Measurements from ENCODE around the gene OOSP3.

OOSP3 gene

GRCh38 chr11:59842316-59842715, 36.3 kb upstream of the OOSP3 start (continued):
- no peak for TF ChIP-seq POU6F1 (CRISPR knock-in tag; IDR thresholded peaks at IDR 0.05; ENCODE audit: borderline replicate concordance, low read depth)
- TF ChIP-seq PPARA (CRISPR knock-in tag; IDR thresholded peaks at IDR 0.05; ENCODE audit: borderline replicate concordance), result no peak
- TF ChIP-seq ZNF70 (CRISPR knock-in tag; IDR thresholded peaks at IDR 0.05), result no peak
- TF ChIP-seq TSHZ2 (CRISPR knock-in tag; IDR thresholded peaks at IDR 0.05), result no peak
- TF ChIP-seq SNAI2 (CRISPR knock-in tag; IDR thresholded peaks at IDR 0.05), result no peak
- no peak for TF ChIP-seq ZFP30 (CRISPR knock-in tag; IDR thresholded peaks at IDR 0.05)

GRCh38 chr11:59845399-59845798, 33.2 kb upstream of the OOSP3 start, which contains the start of gene CBLIF:
Gene CBLIF, minus strand, starts transcription at chr11:59845499. Its CDS starts 46 bp downstream, at chr11:59845453.
- TF ChIP-seq ZNF565 (CRISPR knock-in tag; conservative IDR thresholded peaks at IDR 0.05; ENCODE audit: low read depth) (no peak), ARNTL (CRISPR knock-in tag; IDR thresholded peaks at IDR 0.05; ENCODE audit: borderline replicate concordance, low read depth) (no peak), BACH2 (CRISPR knock-in tag; IDR thresholded peaks at IDR 0.05; ENCODE audit: borderline replicate concordance) (no peak), CSRNP3 (CRISPR knock-in tag; IDR thresholded peaks at IDR 0.05) (no peak), ESRRG (CRISPR knock-in tag; IDR thresholded peaks at IDR 0.05) (no peak), CREB5 (CRISPR knock-in tag; IDR thresholded peaks at IDR 0.05; ENCODE audit: low read depth) (no peak), ZC3H10 (CRISPR knock-in tag; IDR thresholded peaks at IDR 0.05) (no peak), TSHZ2 (CRISPR knock-in tag; IDR thresholded peaks at IDR 0.05) (no peak), CSDC2 (CRISPR knock-in tag; IDR thresholded peaks at IDR 0.05) (no peak), POU6F1 (CRISPR knock-in tag; IDR thresholded peaks at IDR 0.05; ENCODE audit: borderline replicate concordance, low read depth) (no peak)
- ATAC-seq, result no peak

- no peak for ATAC-seq
- TF ChIP-seq PPARA (CRISPR knock-in tag; IDR thresholded peaks at IDR 0.05; ENCODE audit: borderline replicate concordance), result no peak
- TF ChIP-seq TOX (CRISPR knock-in tag; IDR thresholded peaks at IDR 0.05; ENCODE audit: borderline replicate concordance), result no peak
- no peak for TF ChIP-seq ZNF70 (CRISPR knock-in tag; IDR thresholded peaks at IDR 0.05)
- no peak for TF ChIP-seq ZFP30 (CRISPR knock-in tag; IDR thresholded peaks at IDR 0.05)
- TF ChIP-seq GLIS3 (CRISPR knock-in tag; IDR thresholded peaks at IDR 0.05), result no peak
- TF ChIP-seq CSDC2 (CRISPR knock-in tag; IDR thresholded peaks at IDR 0.05), result no peak
- no peak for TF ChIP-seq ZC3H10 (CRISPR knock-in tag; IDR thresholded peaks at IDR 0.05)
- TF ChIP-seq TCF4 (CRISPR knock-in tag; IDR thresholded peaks at IDR 0.05; ENCODE audit: borderline replicate concordance), result no peak
- no peak for TF ChIP-seq BACH2 (CRISPR knock-in tag; IDR thresholded peaks at IDR 0.05; ENCODE audit: borderline replicate concordance)
Observed at GRCh38 chr11:59846556-59846955, 32.0 kb upstream of the OOSP3 start.
